Inflammatory macrophage treated with lipopolysaccharide for 1 hour (primary cell): ENCODE measurements around the gene JAM3.
"Not testable (repeated sequence)": the region's sequence is repeated elsewhere in the genome, so short reads cannot be mapped to it uniquely, and the experiment has no call there.

Experiments used
- DNase-seq, 2 donors: peaks; one replicate each; pipeline ENCODE4 v3.0.0-alpha.2; 2020 to 2022

Gene JAM3

DNA sequence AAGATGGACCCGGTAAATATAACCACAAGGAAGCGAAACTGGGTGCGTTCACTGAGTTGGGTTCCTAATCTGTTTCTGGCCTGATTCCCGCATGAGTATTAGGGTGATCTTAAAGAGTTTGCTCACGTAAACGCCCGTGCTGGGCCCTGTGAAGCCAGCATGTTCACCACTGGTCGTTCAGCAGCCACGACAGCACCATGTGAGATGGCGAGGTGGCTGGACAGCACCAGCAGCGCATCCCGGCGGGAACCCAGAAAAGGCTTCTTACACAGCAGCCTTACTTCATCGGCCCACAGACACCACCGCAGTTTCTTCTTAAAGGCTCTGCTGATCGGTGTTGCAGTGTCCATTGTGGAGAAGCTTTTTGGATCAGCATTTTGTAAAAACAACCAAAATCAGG, 80.5 kb downstream of the JAM3 start:
- no peak for DNase-seq

DNA sequence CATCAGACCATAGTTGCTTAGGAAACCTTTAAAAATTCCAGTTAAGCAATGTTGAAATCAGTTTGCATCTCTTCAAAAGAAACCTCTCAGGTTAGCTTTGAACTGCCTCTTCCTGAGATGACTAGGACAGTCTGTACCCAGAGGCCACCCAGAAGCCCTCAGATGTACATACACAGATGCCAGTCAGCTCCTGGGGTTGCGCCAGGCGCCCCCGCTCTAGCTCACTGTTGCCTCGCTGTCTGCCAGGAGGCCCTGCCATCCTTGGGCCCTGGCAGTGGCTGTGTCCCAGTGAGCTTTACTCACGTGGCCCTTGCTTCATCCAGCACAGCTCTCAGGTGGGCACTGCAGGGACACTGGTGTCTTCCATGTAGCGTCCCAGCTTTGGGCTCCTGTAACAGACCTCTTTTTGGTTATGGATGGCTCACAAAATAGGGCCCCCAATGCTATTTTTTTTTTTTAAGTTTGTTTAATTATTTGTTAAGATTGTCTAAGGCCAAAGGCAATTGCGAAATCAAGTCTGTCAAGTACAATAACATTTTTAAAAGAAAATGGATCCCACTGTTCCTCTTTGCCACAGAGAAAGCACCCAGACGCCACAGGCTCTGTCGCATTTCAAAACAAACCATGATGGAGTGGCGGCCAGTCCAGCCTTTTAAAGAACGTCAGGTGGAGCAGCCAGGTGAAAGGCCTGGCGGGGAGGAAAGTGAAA, 81.5 kb downstream of the JAM3 start:
- DNase-seq = no peak

DNA sequence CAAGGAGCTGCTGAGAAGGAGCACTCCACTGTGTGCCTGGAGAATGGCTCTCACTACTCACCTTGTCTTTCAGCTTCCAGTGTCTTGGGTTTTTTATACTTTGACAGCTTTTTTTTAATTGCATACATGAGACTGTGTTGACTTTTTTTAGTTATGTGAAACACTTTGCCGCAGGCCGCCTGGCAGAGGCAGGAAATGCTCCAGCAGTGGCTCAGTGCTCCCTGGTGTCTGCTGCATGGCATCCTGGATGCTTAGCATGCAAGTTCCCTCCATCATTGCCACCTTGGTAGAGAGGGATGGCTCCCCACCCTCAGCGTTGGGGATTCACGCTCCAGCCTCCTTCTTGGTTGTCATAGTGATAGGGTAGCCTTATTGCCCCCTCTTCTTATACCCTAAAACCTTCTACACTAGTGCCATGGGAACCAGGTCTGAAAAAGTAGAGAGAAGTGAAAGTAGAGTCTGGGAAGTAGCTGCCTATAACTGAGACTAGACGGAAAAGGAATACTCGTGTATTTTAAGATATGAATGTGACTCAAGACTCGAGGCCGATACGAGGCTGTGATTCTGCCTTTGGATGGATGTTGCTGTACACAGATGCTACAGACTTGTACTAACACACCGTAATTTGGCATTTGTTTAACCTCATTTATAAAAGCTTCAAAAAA, 82.3 kb downstream of the JAM3 start:
- DNase-seq = no peak

DNA sequence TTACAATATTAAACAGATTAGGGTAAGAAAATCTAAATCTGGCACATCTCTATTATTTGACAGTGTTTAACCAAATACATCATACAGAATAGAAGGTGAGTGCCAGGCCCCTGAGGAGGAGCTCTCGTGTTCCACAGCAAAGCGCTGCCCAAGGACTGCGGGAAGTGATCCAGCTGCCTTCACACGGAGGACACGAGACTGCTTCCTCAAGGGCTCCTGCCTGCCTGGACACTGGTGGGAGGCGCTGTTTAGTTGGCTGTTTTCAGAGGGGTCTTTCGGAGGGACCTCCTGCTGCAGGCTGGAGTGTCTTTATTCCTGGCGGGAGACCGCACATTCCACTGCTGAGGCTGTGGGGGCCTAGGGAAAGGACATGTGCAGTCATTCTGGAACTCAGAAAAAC, 83.8 kb downstream of the JAM3 start:
- DNase-seq = no peak

DNA sequence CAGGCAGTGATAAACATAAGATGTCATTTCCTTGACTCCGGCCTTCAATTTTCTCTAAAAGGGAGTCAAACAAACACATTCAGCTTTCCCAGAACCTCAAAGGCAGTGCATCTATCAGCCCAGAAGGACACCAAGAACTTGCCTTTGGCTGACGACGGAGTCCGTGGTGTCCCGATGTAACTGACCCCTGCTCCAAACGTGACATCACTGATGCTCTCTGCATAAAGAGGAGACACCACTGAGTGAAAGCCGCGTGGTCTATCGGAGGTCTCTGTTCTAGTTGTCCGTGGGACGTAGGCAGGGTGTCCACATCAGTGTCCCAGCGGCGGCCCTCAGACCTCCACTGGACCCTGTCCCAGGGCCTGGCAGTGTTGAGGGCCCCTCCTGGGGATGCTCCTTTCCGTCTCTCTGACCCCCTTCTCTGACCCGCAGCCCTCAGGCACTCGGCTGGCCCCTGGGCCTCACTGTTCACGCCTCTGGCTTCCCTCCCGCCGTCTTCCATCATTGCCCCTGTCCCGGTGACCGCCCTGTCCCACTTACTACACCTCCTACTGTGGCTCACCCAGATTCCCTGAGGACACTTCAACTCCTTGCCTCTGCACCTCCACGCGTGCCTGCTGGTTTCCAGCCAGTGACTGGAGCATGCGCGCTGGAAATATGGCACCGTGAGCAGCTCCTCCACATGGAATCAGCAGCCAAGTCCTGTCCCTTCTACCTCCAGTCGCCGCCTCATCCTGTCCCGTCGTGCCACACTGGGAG, 84.5 kb downstream of the JAM3 start:
- DNase-seq = no peak

DNA sequence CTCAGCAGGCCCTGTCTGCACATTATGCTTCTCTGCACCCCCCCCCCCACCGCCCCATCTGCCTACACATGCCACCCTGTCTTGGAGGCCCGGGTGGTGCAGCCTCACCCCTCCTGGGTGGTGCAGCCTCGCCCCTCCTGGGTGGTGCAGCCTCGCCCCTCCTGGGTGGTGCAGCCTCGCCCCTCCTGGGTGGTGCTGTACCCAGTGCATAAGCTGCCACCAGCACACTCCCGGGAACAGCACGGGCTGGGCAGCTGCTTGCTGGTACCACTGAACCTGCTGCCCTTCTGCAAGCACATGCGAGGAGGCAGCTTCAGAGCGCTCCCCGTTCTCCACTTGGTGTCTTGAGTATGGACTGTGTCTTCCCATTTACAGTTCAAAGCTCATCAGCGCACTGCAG, 85.6 kb downstream of the JAM3 start:
- no peak for DNase-seq

DNA sequence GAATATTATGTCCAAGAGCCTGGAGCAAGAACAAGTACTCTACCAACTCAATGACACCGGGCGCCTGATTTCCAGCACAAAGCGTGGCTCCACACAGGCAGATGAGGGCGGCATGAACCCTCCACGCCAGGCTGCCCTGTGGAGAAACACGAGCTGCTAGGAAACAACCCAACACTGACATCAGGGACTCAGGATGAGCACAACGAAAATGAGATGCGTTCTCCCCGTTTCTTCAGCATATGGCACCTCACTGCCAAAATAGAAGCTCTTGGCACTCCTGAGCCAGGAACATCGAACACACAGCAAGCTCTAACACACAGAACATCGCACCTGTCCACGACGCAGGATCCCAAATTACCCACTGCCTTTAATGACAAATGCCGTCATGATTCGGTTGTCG, 86.6 kb downstream of the JAM3 start:
- DNase-seq = no peak

DNA sequence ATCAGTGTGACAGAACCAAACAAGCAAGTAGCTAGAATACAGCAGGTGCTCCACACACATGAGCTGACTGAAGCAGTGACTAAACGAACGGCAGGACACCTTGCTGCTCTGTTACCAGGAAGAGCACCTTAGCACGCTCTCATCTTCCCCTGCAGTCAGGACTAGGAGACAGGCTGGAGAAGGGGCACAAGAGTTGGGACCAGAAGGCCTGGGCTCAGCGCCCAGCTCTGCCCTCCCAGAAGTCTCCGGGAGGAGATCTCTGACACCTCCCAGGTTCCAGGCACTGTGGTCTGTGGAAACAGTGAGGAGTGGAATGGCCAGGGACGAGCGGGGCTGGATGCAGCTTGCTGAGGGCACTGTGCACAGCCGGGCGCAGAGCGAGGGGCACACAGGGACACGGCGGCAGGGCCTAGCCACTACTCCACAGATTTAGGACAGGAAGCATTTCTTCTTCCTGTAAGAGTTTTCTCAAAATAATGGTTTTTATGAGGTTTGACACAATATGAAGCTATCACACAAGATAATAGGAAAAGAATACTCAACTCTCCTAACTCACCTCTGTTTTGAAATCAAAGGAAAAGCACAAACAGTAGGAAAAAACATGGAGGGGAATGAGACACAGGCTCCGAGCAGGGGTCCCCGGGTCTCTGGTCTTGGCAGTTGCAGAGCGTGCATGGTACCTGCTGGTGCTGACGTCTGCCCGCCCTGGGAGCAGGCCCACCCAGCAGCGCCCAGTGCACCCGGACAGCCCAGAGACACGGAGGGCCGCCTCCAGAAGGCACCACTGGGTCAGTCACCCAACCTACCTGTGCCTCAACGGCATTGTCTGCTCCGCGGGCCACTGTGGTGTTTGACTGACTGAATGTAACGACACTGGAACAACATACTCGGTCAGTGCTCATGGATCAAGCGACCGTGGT, 87.3 kb downstream of the JAM3 start:
- DNase-seq = no peak

DNA sequence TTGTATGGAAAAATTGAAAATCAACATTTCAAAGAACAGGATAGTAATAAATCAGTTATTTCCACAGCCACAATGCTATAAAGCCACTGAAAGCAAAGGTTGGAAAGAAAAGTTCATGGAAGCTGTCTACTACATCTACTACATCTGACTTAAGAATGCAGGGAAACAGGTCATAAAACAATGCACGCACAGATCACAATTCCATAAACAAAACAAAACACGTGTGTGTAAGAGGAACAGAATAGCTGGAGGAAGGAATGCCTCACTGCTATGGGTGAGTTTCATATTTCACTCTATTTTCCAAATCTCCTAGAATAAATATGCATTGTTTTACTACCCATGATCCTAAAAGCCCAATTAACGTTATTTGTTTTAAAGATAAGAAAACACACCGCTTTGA, 88.6 kb downstream of the JAM3 start:
- DNase-seq = no peak

DNA sequence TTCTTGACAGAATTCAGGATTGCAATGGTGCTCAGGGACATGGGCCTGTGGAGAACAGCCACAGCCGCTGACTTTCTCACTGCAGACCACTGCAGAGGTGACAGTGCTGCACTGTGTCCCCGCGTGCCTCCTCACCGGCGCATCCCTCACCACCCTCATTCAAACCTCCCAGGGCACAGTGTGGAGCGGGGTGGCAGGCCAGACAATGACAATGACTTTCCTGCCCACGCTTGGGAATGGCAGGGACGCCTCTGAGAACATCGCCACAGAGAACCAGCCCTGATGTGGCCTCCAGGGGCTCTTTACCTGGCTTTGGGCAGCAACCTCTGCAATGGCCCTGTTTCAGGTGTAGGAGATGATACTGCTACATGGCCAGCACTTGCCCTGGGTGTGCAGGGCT, 89.2 kb downstream of the JAM3 start:
- DNase-seq = no peak

DNA sequence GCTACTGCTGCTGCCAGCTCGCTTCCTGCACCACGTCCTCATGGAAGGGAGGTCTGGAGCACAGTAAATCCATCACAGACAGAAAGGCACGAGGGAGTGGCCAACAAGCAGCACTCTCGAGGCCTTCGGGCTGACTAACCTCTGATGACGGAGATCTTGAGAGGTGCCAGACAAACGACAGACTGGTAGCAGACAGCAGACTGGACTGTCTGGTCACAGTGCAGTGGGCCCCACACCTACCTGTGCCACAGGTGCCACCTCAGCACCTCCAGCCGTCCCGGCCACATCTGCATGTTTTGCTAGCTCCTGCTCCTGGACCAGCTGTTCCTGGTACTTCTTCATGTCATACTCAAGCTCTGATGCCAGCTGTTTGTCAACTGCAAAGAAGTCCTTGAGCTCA, 90.8 kb downstream of the JAM3 start:
- no peak for DNase-seq

DNA sequence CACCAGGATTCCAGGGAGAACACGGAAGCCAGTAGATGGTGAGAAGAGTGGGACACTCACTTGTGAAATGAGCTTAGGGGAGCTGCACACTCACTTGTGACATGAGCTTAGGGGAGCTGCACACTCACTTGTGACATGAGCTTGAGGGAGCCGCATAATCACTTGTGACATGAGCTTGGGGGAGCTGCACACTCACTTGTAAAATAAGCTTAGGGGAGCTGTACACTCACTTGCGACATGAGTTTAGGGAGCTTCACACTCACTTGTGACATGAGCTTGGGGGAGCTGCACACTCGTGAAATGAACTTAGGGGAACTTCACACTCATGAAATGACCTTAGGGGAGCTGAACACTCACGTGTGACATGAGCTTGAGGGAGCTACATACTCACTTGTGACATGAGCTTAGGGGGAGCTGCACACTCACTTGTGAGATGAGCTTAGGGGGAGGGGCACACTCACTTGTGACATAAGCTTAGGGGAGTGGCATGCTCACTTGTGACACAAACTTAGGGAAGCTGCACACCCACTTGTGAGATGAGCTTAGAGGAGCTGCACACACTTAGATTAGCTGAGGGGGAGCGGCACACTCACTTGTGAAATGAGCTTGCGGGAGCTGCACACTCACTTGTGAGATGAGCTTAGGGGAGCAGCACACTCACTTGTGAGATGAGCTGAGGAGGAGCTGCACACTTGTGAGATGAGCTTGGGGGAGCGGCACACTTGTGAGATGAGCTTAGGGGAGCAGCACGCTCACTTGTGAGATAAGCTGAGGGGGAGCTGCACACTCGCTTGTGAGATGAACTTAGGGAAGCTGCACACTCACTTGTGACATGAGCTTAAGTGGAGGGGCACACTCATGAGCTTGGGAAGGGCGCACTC, 95.9 kb downstream of the JAM3 start:
- DNase-seq = no peak

DNA sequence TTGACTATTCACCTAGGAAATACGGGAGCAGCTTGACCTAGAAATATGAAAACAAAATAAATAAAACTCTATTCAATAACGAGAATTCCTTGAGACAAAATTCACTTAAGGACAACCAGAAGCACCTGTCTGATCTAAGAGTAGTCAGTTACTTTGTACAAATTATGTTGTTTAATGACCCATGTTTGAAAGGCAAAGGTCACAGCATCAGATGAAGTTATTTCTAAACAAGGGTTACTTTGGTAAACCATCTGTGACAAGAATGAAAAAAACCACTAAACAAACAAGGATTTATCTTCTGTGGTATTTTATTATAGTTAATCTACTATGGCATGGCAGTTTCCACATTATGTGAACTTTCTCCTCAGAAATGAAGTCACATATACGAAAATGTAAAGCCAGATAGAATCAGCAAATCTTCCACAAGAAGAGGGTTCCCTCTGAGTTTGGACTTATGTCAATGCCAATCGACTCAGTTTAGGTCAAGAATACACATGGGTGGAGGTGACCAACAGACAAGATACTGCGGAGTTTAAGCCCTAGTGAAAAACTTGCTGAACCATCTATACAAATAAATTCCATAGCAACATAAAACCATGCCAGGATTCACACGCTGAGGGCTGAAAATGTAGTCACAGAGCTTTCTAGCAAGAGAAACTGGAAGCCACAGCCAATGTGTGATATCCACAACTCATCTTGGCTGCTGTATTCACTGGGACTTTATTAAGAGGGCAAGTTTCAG, 101.5 kb downstream of the JAM3 start:
- DNase-seq = no peak

DNA sequence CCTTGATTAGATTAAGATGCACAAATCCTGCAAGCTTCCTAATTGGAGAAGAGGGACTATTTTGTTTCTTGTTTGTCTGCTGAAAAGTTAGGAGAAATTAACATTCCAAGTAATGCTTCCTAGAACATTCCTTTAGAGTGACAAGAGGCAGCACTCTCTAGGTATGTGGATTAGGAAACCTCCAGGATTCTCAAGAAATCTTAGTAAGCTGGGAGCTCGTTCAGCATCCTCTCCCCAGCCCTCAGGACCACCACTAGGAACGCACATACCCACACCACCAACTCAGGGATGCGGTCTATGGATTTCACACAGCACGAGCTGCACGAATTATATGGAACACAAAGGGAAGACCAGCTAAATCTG, 102.0 kb downstream of the JAM3 start:
- no peak for DNase-seq

DNA sequence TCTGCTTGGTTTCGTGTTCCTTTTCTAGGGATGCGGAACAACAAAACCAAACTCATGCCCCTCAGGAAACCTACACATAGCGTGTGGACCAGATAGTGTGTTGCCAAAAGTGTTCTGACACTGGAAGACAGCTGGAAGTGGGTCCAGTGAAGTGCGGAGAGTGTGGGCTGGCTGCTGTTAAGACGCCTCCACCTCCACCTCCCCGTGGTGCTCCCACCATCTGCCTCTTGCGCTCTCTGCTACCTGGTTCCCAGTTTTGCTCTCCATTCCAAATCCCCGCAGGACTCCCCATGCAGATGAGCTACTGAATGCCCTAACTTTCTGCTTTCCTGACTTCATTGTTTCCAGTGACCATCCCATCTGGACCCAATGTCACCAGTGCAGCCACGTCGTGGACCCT, 103.1 kb downstream of the JAM3 start:
- DNase-seq = no peak

DNA sequence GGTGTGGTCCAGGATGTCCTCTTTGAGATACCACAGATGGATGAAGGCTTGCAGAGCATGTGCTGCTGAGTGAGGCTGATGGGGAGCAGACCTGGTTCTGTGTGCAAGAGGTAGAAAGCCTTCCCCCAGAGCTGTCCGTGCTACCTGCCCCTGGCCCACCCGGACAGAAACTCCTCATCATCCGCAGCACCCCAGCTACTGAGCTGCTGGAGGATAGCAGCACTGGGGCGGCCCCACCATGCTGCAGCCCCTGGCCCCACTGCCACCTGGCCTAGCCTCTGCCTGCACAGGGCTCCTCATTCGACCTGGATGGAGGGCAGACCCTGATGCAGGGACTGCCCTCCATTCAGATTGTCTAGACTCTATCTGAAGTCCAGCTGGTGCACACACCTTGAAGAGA, 104.4 kb downstream of the JAM3 start:
- DNase-seq = no peak

DNA sequence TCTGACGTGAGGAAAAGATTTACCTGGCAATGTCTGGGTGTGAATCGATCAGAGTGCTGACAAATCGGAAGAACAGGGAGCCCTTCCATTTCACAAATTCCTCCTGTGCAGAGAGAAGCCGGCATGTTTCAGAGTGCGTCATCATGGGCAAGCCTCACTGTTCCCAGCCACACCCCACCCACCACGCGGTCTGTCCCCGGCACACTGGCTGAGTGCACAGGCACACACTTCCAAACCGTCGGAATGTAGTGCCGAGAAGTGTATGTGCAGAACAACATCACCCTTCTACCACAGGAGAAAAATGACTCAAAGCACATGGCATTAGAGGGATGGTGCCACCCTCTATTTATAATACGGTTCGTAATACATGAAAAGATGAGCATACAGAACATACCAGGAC, 107.4 kb downstream of the JAM3 start:
- no peak for DNase-seq

DNA sequence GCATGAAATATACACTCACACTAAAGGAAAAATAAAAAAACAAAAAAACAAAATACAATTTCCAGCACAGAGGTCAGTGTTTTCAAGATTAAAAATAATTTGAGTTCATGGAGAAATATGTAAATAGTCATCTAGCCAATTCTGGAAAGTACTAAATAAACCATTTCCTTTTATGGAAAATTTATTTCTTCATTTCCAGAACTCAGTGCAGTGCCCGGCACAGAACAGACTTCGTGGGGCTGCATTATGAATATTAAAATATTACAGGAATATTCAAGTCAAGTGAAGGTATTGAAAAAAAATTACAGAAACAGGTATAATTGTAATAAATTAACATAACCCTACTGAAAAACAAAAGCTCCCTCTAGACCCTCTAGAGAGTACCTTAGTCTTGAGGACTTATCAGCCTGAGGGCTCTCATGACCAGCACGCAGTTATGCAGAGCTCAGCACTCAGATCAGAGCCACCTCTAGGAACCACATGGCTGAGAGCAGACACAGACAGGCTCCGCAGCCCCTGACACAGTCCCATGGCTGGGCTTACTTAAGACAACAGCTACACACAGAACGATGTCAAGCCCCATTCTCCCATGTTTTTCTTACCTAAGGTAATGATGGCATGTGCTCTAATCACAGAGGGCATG, 109.3 kb downstream of the JAM3 start:
- no peak for DNase-seq

DNA sequence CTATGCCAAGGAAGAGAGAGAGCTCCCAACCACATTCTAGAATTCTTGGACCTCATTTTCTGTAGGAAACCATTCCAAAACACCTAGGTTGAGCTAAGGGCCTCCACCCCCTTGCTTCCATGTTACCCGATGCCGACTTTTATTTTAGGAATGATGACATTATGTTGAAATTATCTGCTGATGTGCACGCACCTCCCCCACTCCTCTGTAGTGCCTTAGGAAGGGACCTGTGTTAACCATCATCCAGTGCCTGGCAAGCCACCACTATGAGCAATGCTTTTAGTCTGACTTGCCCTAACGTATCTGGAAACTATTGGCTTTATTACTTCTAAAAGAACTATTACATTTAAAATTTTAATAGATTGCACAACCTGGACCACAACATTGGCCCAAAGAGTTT, 112.8 kb downstream of the JAM3 start:
- DNase-seq = no peak

DNA sequence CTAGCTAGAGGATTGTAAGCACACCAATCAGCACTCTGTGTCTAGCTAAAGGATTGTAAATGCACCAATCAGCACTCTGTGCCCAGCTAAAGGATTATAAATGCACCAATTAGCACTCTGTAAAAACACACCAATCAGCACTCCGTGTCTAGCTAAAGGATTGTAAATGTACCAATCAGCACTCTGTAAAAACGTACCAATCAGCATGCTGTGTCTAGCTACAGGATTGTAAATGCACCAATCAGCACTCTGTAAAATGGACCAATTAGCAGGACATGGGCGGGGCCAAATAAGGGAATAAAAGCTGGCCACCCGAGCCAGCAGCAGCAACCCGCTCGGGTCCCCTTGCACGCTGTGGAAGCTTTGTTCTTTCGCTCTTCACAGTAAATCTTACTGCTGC, 119.2 kb downstream of the JAM3 start:
- not testable (repeated sequence) for DNase-seq

DNA sequence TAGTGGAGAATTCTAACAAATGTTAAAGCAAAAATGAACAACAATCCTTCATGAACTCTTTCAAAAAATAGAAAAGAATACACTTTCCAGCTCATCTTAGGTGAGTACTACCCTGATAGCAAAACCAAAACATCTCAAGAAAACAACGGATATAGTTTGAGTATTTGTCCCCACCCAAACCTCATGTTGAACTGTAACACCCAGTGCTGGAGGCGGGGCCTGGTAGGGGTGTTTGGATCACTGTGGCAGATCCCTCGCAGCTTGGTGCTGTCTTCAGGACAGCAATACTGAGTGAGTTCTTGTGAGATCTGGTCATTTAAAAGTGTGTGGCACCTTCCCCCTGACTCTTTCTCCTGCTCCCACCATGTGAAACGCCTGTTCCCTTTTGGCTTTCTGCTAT, 127.9 kb downstream of the JAM3 start:
- DNase-seq = no peak
